Prostate gland (tissue), 2 donors: Measurements from ENCODE around the gene IKZF1. TPM values are rescaled to one million over a fixed set of nuclear protein-coding genes. Genes with fewer than 3 reads are reported as not detected.

Experiments used
- DNase-seq: peaks from one replicate; pipeline ENCODE4 v3.0.0-alpha.2; 2019; ENCODE audit warnings: low spot score
- H3K27ac ChIP-seq, 2 donors: fragments of 200-600 bp; sonication (generic); 2 replicates each; pipeline ENCODE4 v1.5.1; 2017 to 2019
- H3K27me3 ChIP-seq: fragments of 200-600 bp; sonication (generic); replicated peaks from 2 replicates; pipeline ENCODE4 v1.5.1; 2019; ENCODE audit not compliant: insufficient read depth
- H3K36me3 ChIP-seq, 2 donors: fragments of 200-600 bp; sonication (generic); 1 replicate in 1 of 2; 2 replicates in 1 of 2; pipeline versions ENCODE4 v1.5.1 to v1.8.1; 2017 to 2019
- H3K4me1 ChIP-seq: fragments of 200-600 bp; sonication (generic); replicated peaks from 2 replicates; pipeline ENCODE4 v1.5.1; 2019
- H3K4me3 ChIP-seq, 2 donors: fragments of 200-600 bp; sonication (generic); 2 replicates each; pipeline ENCODE4 v1.5.1; 2017 to 2019
- H3K9me3 ChIP-seq: fragments of 200-600 bp; sonication (generic); 2 replicates; pipeline ENCODE4 v1.5.1; 2017
- POLR2A ChIP-seq: fragments of 450-650 bp; IDR thresholded peaks from one replicate; pipeline ENCODE4 v1.6.1; 2016; ENCODE audit warnings: antibody characterized with exemption, mild to moderate bottlenecking
- POLR2AphosphoS5 ChIP-seq: sonication (generic); formaldehyde crosslinking; IDR thresholded peaks from one replicate; pipeline ENCODE4 v1.6.1; 2017; ENCODE audit warnings: antibody characterized with exemption
- WGBS: methylation state at CpG from one replicate; pipeline ENCODE4 v1.1.5; 2018; 5-methylcytosine and 5-hydroxymethylcytosine counted together
- intact Hi-C: fragments of 100-400 bp; cut with DNase I; formaldehyde crosslinking; loops from one replicate; pipeline ENCODE4 v1.14.2; 2022
- total RNA-seq, 2 donors: library from RNA; depleted of rRNA; stranded (reverse); fragments of >200 nt; gene quantifications; one replicate each; pipeline ENCODE4 v1.1.0, GENCODE V29; 2016
- TF ChIP-seq, protein P1 (sequence below), 4 experiments: fragments of 200-600 bp in 2 of 4; fragments of 450-650 bp in 2 of 4; sonication (generic) in 2 of 4; IDR thresholded peaks; 1 replicate in 3 of 4; 2 replicates in 1 of 4; pipeline ENCODE4 v1.5.1; 2016 to 2019; ENCODE audit warnings: antibody characterized with exemption in 4 of 4, mild to moderate bottlenecking in 2 of 4, moderate library complexity in 2 of 4

The IKZF1 gene
- total RNA-seq, 2 donors from 2014 or later = 2.7 to 7.7 TPM

DNA sequence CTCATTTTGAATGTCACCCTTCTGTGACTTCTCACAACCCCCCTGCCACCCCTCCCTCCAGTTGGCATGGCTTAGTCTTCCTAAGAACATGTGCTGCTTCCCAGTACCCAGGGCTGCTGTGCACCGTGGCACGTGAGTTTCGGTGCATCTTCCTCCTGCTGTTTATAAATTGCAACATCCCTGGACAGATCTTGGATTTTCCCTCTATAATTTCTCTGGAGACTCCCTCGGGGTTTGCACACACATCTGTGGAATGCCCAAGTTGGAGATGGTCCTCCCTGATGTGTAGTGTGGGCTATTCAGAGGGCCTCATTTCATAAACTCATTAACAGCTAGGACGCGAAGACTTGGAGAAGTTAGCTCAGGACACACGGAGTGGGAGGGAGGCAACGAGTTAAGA is 52.9 kb downstream of the IKZF1 start:
- intact Hi-C loops = no loop called here
- Histone ChIP-seq H3K27ac (no peak overlapping the region), H3K4me3 (no peak overlapping the region), H3K9me3 (no peaks in the 10 kb centered on the region), H3K36me3 (no peaks in the 10 kb centered on the region), H3K27me3 (no peaks in the 10 kb centered on the region), H3K4me1 (no peaks in the 10 kb centered on the region)
- DNase-seq = no peak
- TF ChIP-seq POLR2AphosphoS5 (no peak), POLR2A (no peak)
- TF ChIP-seq, protein P1, sequence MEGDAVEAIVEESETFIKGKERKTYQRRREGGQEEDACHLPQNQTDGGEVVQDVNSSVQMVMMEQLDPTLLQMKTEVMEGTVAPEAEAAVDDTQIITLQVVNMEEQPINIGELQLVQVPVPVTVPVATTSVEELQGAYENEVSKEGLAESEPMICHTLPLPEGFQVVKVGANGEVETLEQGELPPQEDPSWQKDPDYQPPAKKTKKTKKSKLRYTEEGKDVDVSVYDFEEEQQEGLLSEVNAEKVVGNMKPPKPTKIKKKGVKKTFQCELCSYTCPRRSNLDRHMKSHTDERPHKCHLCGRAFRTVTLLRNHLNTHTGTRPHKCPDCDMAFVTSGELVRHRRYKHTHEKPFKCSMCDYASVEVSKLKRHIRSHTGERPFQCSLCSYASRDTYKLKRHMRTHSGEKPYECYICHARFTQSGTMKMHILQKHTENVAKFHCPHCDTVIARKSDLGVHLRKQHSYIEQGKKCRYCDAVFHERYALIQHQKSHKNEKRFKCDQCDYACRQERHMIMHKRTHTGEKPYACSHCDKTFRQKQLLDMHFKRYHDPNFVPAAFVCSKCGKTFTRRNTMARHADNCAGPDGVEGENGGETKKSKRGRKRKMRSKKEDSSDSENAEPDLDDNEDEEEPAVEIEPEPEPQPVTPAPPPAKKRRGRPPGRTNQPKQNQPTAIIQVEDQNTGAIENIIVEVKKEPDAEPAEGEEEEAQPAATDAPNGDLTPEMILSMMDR (IDR thresholded peaks at IDR 0.05) = no peak
- 83% methylated on average over 8 of the region's 8 CpGs for WGBS

DNA sequence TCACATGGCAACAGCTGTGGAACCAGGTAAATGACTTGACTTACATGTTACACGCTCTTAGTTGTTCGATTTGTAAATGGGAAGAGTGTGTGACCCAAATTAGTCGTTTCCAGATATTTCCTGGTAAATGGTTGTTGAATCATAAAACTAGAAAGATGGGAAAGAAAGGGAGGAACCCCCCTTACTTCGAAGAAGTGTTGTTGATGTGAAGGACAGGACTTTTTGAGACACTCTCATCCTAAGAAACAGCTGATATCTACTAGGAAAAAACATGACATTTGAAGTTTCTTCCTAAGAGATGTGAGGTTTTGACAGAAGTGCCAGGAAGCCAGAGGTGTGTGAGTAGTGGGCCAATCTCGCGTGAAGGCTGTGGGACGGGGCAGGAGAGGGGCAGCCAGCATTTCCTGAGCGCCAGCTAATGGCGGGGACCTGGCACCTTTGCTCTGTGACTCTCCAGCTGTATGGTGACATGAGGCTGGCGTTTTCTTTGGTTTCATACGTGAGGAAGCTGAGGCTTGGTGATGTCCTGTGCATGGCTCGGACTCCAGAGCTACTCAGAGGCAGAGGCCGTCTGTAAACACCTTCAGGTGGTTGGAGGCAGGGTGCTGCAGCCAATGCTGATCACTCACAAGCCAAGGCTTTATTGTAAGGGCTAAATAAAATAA is 53.7 kb downstream of the IKZF1 start:
- TF ChIP-seq POLR2AphosphoS5 = no peak
- TF ChIP-seq POLR2A = no peak
- TF ChIP-seq, protein P1 (IDR thresholded peaks at IDR 0.05) = no peak
- WGBS = 78% methylated on average over 13 of the region's 13 CpGs
- no peak for DNase-seq
- Histone ChIP-seq H3K27ac (no peak overlapping the region), H3K4me3 (no peak overlapping the region), H3K27me3 (no peaks in the 10 kb centered on the region), H3K4me1 (no peaks in the 10 kb centered on the region), H3K36me3 (no peaks in the 10 kb centered on the region), H3K9me3 (no peaks in the 10 kb centered on the region)
- intact Hi-C loops = no loop called here

DNA sequence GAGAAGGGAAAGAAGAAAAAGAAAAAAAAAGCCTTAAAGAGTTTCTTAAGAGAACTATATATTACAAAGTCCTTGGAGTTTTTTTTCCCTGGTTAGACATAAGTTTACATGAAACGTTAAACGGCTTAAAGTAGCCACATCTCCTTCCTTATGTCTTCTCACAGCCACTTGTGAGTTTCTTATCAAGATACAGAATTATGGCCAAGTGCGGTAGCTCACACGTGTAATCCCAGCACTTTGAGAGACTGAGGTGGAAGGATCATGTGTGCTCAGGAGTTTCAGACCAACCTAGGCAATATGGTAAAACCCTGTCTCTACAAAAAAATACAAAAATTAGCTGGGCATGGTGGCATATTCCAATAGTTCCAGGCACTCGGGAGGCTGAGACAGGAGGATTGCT is 54.3 kb downstream of the IKZF1 start:
- no peak overlapping the region for H3K27ac ChIP-seq
- DNase-seq = no peak
- H3K9me3 ChIP-seq = no peaks in the 10 kb centered on the region
- intact Hi-C loops = no loop called here
- H3K4me3 ChIP-seq = no peak overlapping the region
- no peaks in the 10 kb centered on the region for H3K27me3 ChIP-seq
- H3K4me1 ChIP-seq = no peaks in the 10 kb centered on the region
- H3K36me3 ChIP-seq = no peaks in the 10 kb centered on the region
- WGBS = 75% methylated on average over 5 of the region's 5 CpGs
- TF ChIP-seq POLR2A (no peak), POLR2AphosphoS5 (no peak)
- TF ChIP-seq, protein P1 (IDR thresholded peaks at IDR 0.05) = no peak

DNA sequence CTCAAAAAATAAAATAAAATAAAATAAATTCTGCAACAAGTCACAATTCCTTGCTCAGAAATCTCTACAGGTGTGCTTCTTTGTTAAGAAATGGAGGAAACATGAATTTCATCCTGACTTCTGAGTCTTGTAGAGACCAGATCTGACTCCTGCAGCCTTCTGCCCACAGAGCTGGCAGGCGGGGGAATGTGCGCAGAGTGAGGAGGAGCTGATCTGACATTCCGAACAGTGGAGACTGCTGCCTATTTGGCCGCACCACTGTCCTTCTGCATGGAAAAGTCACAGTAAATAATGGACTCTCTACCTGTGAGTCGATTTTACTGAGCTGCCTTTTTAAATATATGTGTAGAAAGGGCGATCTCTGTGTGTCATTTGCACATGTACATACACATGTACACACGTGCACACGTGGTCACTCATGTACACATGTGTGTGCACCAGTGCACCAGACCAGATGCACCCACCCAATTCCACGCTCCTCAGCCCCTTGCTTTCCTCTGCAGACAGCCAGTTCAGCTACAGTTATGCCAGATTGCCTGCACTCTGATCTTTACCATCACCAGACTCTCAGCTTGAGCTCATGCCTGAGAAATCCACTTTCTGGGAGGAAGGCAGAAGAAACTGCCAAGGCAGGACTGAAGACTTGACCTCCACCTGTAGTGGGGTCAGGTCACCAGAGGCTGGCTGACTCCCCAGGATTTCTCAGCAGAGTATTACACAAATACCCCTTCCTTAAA is 54.9 kb downstream of the IKZF1 start:
- no peak overlapping the region for H3K4me3 ChIP-seq
- TF ChIP-seq, protein P1 (IDR thresholded peaks at IDR 0.05) = no peak
- no peak for TF ChIP-seq POLR2AphosphoS5
- no peak for TF ChIP-seq POLR2A
- H3K36me3 ChIP-seq = no peaks in the 10 kb centered on the region
- no peaks in the 10 kb centered on the region for H3K27me3 ChIP-seq
- DNase-seq = no peak
- no peaks in the 10 kb centered on the region for H3K9me3 ChIP-seq
- 93% methylated on average over 9 of the region's 9 CpGs for WGBS
- intact Hi-C loops = no loop called here
- no peak overlapping the region for H3K27ac ChIP-seq
- H3K4me1 ChIP-seq = no peaks in the 10 kb centered on the region
